Right ventricle myocardium inferior (tissue), 1 donor: ENCODE measurements around the gene MRPL44. TPM values are rescaled to one million over a fixed set of nuclear protein-coding genes. Genes with fewer than 3 reads are reported as not detected.

ENCODE experiments used
- ATAC-seq: fragments of 200-7000 bp; cut with Tn5 transposase; one replicate; pipeline ENCODE4 v1.9.1; 2020; ENCODE audit warnings: mild to moderate bottlenecking, moderate library complexity
- DNase-seq: peaks from one replicate; pipeline ENCODE4 v3.0.0; 2021; ENCODE audit errors: missing footprints
- intact Hi-C: fragments of 100-400 bp; cut with DNase I; formaldehyde crosslinking; loops from one replicate; pipeline ENCODE4 v1.11.0; 2022
- total RNA-seq: library from RNA; stranded (reverse); fragmentation: NEBNext Ultra II Directional; extraction: Animal tissue kit (Norgen Biotek cat#: 25700); gene quantifications from one replicate; pipeline ENCODE4 v1.2.1, GENCODE V29; 2021
- donor health status: DM: no; HTN: yes; CAD: no; lungs with severe emphysema.

The MRPL44 gene
- total RNA-seq, 1 donor from 2014 or later: 36.5 TPM

DNA sequence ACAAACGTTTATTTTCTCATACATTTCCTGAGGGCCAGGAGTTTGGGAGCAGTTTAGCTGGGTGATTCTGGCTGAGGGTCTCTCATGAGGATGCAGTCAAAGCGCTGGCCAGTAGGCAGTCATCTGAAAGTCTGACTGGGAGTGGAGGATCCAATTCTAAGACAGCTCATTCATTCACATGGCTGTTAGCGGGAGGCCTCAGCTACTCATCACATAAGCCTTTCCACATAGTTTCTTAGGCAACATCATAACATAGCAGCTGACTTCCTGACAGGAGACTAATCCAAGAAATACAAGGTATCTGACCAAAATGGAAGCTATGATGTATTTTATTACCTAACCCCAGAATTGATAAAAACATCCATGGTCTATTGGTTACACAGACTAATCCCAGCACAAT, 2.9 kb upstream of the MRPL44 start:
- no peak for DNase-seq
- intact Hi-C loops: no loop called here
- no peak for ATAC-seq

DNA sequence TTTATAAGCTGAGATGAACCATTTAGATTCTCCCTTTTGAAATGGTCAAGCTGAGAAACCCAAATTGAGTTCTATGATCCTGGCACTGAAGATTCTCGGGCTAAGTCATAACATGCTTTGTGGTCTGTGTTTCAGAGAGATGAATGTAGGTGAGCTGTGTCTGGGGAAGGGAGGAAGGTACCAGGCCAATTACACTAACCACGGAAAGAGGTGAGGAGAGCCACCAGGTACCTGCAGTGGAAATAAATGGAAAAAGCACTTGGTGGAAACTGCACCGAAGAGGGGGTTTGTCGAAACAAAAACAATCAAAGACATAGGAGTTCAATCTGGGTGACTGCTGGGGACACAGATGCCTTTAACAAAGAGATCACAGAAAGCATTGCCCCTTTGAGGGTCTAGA, 963 bp upstream of the MRPL44 start:
- intact Hi-C loops: loop anchor here (5.0 kb wide), 1 partner anchor 631 kb away; the partner anchor contains the start of gene CUL3
- no peak for DNase-seq
- ATAC-seq: no peak

DNA sequence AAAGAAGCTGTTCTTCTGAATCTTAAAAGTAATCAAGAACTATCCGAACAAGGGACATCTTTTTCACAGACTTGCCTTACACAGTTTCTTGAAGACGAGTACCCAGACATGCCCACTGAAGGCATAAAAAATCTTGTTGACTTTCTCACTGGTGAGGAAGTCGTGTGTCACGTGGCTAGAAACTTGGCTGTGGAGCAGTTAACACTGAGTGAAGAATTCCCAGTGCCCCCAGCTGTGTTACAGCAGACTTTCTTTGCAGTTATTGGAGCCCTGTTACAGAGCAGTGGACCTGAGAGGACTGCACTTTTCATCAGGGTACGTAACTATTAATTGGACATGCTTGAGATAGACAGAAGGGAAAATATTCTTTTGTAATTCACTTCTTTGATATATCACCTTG, 2.4 kb downstream of the MRPL44 start:
- no peak for DNase-seq
- intact Hi-C loops: loop anchor here (5.0 kb wide), 1 partner anchor 628 kb away; the partner anchor contains the start of gene CUL3
- no peak for ATAC-seq

DNA sequence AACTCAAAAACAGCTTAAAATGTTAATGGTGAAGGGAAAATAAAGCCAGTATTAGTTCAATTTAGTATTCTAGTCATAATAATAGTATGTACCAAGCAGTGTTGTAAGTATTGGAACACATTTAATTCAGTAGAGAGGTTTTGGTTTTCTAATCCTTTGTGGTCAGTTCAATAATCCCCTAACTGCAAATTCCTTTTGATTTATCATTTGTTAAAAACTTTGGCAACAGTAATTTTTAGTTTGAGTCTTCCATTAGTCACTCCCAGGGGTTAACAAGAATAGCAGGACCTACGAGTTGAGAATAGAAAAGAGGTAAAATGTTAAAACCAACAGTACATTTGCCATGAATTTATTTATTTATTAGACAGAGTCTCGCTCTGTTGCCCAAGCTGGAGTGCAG, 10.7 kb downstream of the MRPL44 start:
- ATAC-seq (no peak), DNase-seq (no peak)
- intact Hi-C loops: loop anchor here (5.0 kb wide), 1 partner anchor 684 kb away; no protein-coding TSS in a partner anchor

DNA sequence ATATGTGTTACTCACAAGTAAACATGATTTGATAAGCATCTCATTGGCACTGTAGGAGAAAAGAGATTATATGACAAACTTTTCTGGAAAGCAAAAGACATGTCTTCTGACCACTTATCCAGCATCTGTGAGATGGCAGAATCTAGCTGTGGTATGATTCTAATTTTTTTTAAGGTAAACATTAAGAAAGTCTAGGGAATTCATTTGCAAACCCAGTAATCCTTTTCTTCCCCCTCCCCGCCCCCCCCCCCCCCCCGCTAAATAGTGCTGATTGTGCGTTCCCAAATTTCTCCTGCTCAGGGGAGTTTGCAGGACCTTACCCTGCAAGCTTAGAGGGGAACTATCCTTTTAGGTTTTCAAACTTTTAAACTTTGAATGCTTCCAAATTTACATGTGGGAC, 12.1 kb downstream of the MRPL44 start:
- DNase-seq (no peak), ATAC-seq (no peak)
- intact Hi-C loops: loop anchor here (5.0 kb wide), 1 partner anchor 683 kb away; no protein-coding TSS in a partner anchor

DNA sequence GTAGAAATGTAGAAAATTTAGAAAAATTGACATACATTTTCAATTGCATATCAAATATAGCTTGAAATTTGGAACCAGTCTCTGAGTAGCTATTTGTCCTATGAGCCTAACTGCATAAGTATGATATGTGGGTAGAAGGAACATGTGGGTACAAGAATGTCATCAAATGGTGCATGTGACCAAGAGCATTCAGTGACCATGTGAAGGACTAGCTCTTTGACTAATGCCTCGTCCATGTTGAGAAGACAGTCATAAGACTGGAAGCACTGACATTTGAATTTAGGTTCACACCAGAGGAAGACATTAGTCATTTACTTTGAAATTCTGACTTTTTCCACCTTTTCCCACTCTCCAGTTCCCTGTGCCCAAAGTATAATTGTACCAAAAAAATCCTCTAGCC, 12.6 kb downstream of the MRPL44 start:
- intact Hi-C loops: loop anchor here (1.0 to 5.0 kb wide), 2 partner anchors 314 to 682 kb away; no protein-coding TSS in a partner anchor
- no peak for DNase-seq
- ATAC-seq: no peak

DNA sequence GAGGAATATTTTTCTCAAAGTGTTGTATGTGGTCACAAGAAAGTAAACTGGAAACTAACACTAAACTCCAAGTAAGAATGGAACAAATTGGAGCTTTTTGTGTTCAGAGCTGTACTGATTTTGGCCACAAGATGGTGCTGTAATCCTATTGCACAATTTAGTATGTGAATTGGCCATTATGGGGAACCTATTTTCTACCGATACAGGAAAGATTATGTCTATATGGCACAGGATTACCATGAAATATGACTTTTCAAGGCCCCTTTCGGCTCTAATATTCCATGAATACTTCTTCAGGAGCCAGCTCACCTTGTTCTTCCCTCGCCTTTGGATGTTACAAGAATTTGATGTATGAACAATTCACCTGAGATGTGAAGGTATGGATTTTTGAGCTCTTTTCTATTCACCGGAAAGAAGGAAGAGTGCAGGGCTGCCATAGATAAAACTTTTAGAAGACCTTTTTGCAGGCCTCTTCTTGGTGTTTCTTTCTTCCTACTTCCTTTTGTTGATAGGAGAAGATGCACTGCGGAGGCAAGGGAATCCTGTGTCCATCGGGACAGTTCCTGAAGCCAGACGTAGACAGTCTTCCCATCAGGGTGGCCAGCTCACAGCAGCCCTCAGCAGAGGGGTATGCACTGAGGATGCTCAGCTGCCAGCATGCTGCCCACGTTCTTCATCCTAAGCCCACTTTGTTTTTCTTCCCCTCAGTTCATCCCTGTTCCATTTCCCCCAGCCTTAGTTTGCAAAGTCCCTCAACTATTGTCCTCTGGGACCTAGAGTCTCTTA, 13.3 kb downstream of the MRPL44 start:
- intact Hi-C loops: loop anchor here (1.0 kb wide), 1 partner anchor 314 kb away; no protein-coding TSS in a partner anchor
- no peak for ATAC-seq

DNA sequence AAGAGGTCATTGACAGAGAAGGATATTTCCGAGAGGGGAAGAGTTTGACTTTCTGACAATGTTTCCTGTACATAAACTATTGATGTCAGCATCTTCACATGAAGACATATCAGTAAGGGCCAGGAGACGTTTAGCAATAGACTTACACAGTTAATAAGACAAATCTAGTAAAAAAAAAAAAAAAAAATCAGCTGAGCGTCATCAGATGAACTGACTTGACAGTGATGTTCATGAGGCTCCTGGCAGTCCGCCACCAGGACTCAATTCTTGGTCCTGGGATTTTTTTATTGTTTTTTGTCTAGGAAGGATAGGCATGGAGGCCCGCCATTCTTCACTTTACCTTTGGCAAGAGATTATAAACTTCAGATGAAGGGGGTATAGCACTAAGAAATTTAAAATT, 14.5 kb downstream of the MRPL44 start:
- intact Hi-C loops: no loop called here
- ATAC-seq (no peak), DNase-seq (no peak)

More for the DNA sequence above, 13.3 kb downstream of the MRPL44 start:
- DNase-seq: no peak

DNA sequence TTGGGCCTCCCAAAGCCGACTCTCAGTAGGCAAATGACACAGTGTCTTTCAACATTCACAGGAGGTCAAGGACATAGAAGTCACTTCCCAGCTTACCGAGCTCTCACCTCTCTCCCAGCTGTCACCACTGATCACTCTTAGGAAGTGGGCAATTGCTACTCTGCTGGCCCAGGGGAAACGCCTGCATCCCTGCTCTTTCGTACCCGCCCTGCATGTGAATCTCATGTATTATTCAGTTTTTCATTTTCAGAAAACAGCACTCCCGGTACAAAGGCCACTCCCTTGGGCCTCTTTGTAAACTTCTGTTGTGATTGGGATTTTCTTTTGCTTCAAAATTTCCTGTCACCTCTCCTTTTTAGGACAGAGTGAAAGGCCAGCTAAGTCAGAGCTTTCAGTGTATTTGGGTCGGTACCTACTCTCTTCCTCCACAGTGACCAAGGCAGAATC, 15.4 kb downstream of the MRPL44 start:
- intact Hi-C loops: no loop called here
- ATAC-seq (no peak), DNase-seq (no peak)

DNA sequence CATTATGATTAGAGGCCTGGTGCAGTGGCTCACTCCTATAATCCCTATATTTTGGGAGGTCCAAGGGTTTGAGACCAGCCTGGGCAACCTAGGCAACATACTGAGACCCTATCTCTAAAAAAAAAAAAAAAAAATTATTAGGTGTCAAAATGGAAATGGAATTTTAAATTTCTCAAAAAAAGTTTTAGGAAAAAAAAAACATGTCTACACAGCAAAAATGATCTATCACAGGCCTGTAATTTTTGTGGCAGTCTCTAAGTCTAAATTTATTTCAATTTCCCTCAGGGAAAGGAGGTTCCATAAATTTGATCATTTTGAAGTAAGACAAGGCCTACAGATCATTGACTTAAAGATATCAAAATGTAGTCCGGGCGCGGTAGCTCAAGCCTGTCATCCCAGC, 16.3 kb downstream of the MRPL44 start:
- ATAC-seq (no peak), DNase-seq (no peak)
- intact Hi-C loops: no loop called here

DNA sequence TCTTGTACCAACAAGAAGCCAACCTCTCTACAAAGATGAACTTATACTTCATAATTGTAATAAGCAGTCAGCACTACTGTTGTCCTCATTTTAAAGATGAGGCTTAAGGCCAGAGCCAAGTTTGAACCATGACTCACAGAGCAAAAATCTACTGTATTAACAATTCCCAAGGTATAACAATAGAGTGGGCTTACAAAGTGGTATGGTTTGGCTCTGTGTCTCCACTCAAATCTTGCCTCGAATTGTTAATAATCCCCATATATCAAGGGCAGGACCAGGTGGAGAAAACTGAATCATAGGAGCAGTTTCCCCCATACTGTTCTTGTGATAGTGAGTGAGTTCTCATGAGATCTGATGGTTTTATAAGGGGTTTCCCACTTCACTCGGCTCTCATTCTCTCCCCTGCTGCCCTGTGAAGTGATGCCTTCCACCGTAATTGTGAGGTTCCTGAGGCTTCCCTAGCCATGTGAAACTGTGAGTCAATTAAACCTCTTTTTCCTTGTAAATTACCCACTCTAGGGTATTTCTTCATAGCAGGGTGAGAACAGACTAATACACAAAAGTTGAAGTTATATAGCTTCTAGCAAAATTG, 19.5 kb downstream of the MRPL44 start:
- intact Hi-C loops: no loop called here
- ATAC-seq (no peak), DNase-seq (no peak)

DNA sequence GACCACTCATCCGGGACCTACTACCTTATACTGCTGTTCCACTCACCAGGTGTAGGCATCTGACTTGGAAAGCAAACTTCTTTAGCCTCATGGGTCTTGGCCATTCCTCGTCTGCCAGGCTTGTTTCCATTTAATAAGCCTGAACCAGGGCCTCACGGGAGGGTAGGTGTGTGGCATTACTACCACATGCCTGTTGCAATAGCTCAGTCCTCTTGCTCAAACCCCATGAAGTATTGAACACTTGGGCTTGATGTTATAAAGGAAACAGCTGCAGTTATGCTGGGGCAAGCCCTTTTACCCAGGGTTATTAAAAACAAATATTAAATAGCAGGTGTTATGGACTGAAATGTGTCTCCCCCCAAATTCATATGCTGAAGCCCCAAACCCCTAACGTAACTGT, 21.2 kb downstream of the MRPL44 start:
- ATAC-seq (no peak), DNase-seq (no peak)
- intact Hi-C loops: no loop called here

DNA sequence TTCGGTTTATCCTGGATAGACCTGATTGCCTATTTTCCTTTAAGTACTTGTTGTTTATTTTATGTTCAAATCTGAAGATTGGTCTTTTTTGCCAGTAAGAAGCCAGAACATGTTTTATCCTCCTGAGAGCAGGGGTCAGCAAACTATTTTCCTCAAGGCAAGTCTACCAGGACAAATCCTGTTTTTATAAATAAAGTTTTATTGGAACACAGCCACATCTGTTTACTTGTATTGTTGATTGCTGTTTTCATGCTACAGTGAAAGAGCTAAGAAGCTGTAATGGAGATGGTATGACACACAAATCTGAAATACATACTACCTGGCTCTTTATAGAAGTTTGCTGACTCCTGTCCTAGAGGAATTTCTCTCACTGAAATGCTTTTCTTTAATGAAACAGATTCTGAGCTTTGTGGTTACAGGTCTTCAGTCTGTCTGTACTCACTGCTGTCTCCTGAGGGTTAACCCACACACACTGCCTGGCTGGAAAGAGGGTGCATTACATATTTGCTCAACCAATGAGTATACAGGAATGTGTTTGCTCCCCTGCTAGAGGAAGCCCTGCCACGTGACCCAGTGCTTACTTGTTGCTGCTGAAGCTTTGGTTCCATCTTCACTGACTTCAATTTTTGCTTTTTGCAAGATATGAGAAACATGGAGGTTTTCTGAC, 22.6 kb downstream of the MRPL44 start:
- intact Hi-C loops: no loop called here
- ATAC-seq (no peak), DNase-seq (no peak)

DNA sequence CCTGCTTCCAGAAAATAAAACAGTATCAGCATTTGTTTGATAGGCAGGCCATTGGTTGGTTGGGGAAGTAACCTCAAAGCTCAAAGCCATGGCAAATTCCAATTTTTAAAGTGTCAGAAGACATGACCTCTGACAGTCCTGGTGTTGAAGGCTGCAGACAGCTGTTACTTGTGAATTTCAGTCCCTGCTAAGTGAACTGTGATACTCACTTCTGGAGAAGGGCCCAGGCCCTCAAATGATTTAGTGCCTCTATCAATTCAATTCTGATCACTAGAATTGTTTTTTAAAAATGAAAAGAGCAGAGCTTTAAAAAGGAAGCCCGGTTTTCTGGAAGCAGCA, 23.1 kb downstream of the MRPL44 start:
- no peak for DNase-seq
- no peak for ATAC-seq
- intact Hi-C loops: no loop called here

DNA sequence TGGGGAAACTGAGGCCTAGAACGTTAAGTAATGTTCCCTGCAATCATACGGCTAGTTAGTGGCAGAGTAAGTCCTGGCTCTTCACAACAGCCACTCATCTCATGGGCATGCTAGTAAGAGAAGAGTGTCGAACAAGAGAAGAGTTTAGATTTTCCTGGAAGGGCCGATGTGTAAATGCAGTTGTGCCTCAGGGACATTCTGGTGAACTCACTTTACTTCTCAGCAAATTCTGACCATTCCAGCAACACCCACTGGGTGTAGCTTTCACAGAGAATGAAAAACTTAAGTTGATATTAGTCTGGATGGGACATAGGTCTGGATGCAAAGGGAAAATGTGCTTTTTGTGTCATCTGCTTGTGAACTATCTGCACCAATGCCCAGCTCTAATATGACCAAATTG, 23.5 kb downstream of the MRPL44 start:
- no peak for ATAC-seq
- DNase-seq: no peak
- intact Hi-C loops: no loop called here

DNA sequence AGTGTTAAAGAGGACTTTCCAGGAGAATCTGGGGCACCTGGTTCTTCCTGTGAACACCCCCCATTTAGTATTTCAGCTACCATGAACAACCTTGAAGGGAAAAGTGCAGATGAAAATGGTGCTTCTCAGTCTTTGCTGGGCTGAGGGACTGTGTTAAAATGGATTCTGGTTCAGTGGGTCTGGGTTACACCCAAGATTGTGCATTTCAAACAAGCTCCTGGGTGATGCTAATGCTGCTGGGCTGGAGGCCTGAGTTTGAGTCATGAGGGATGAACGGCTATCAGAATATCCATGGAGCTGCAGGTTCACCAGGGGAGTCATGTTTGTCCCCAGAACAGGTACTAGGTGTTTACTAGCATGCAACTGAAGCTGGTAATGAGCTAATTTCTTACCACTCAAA, 24.0 kb downstream of the MRPL44 start:
- DNase-seq (no peak), ATAC-seq (no peak)
- intact Hi-C loops: no loop called here

DNA sequence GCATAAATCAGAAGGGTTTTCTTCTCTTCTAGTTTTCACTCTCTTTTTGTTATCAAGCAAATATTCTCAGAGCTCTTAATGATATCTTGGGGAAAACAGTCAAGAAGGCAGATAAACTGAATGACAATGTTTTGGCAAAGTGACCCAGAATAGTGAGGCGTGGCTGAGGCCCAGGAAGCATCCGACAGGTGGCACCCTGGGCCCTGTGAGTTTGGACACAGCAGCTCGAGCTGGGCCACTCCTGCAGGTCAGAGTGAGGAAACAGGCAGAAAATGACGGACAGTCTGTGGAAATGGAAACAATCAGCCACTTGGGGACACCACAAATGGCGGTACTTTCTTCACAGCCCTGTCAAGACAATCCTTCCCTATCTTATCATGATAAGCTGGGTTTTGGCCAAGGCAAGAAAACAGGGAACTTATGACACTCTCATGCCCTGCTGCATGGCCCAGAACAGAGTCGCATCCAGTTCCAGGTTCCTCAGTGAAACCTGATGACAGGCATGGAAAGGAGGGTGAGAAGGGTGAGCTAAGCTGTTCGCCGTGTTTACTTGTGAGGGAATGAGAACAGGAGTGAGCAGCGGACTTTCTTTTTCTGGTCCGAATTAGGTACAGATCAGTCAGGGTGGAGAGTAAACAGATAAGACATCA, 32.1 kb downstream of the MRPL44 start:
- DNase-seq: no peak
- intact Hi-C loops: no loop called here
- no peak for ATAC-seq

DNA sequence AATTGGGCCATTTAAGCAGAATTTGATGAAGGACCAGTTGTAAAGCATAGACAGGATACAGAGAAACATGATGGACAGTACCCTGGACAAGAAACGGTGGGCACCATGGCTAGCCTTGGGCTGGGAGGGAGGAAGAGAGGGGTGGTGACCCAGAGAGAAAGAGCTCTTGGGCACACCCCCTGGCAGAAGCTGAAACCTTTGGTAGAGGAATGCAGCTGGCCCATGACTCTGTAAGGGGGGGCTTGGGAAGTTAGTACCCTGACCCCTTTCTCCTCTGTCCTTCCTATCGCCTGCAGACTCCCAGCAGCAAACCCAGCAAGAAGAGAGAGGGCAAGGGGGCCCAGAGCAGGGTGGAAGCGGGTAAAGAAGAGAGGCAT, 32.6 kb downstream of the MRPL44 start:
- intact Hi-C loops: no loop called here

DNA sequence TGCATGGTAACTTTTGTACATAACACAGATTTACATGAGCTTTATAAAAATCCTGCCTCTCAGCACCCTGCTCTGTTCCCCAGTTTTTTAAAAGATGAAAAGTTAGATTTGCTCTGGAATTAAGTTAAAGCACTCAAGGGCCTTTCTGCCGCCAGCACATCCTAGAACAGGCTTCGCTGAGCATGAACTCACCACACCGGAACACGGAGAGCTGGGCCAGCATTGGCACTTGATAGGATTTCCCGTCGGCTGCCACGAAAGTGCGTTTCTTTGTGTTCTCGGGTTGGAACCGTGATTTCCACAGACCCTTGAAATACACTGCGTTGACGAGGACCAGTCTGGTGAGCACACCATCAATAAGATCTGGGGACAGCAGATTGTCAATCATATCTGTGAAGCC, 34.3 kb downstream of the MRPL44 start:
- intact Hi-C loops: no loop called here
- DNase-seq (no peak), ATAC-seq (no peak)

More for the DNA sequence above, 32.6 kb downstream of the MRPL44 start:
- ATAC-seq (no peak), DNase-seq (no peak)
